SK-N-SH (cell line): ENCODE data around the gene RPS27L.
"Not testable (repeated sequence)": the region's sequence is repeated elsewhere in the genome, so short reads cannot be mapped to it uniquely, and the experiment has no call there.

Experiments
- EP300 ChIP-seq, 2 experiments: IDR thresholded peaks; 2 replicates each; pipeline versions ENCODE4 v1.4.0 to v1.6.1; 2012; ENCODE audit warnings: borderline replicate concordance in 1 of 2, low read depth in 1 of 2, low read length in 1 of 2
- POLR2AphosphoS5 ChIP-seq: IDR thresholded peaks from 2 replicates; pipeline ENCODE4 v1.6.1; 2012; ENCODE audit warnings: low read depth, low read length
- SMC3 ChIP-seq: IDR thresholded peaks from 2 replicates; pipeline ENCODE4 v1.6.1; 2012; ENCODE audit warnings: low read depth, low read length, improper control_type of control experiment
- TF ChIP-seq, protein P1 (sequence below): fragments of 200-600 bp; sonication (generic); IDR thresholded peaks from 2 replicates; pipeline ENCODE4 v1.6.1; 2017; ENCODE audit warnings: antibody characterized with exemption, mild to moderate bottlenecking, moderate library complexity
- TF ChIP-seq, protein P2 (sequence below): fragments of 150-350 bp; IDR thresholded peaks from 2 replicates; pipeline ENCODE4 v1.6.1; 2017; ENCODE audit warnings: antibody characterized with exemption, low read length, low read depth, borderline replicate concordance

DNA sequence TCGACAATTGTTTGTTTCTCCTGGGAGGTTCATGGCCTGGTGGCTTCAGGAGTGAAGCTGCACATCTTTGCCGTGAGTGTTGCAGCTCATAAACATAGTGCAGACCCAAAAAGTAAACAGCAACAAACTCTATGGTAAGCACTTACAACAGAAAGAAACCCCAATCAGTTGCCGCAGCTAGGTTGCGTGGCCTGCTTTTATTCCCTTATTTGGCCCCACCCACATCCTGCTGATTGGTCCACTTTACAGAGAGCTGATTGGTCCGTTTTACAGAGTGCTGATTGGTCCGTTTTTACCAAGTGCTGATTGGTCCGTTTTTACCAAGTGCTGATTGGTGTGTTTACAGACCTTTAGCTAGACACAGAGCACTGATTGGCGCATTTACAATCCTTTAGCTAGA is 51.9 kb downstream of the RPS27L start:
- TF ChIP-seq, protein P1, sequence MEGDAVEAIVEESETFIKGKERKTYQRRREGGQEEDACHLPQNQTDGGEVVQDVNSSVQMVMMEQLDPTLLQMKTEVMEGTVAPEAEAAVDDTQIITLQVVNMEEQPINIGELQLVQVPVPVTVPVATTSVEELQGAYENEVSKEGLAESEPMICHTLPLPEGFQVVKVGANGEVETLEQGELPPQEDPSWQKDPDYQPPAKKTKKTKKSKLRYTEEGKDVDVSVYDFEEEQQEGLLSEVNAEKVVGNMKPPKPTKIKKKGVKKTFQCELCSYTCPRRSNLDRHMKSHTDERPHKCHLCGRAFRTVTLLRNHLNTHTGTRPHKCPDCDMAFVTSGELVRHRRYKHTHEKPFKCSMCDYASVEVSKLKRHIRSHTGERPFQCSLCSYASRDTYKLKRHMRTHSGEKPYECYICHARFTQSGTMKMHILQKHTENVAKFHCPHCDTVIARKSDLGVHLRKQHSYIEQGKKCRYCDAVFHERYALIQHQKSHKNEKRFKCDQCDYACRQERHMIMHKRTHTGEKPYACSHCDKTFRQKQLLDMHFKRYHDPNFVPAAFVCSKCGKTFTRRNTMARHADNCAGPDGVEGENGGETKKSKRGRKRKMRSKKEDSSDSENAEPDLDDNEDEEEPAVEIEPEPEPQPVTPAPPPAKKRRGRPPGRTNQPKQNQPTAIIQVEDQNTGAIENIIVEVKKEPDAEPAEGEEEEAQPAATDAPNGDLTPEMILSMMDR = not testable (repeated sequence)
- TF ChIP-seq POLR2AphosphoS5; SMC3; EP300 (IDR thresholded peaks at IDR 0.05; ENCODE audit: borderline replicate concordance in 1 of 2, low read depth in 1 of 2, low read length in 1 of 2): not testable (repeated sequence)
- TF ChIP-seq, protein P2, sequence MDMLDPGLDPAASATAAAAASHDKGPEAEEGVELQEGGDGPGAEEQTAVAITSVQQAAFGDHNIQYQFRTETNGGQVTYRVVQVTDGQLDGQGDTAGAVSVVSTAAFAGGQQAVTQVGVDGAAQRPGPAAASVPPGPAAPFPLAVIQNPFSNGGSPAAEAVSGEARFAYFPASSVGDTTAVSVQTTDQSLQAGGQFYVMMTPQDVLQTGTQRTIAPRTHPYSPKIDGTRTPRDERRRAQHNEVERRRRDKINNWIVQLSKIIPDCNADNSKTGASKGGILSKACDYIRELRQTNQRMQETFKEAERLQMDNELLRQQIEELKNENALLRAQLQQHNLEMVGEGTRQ = not testable (repeated sequence)
